ENCODE measurements around the gene FCHSD2.
"Not testable (repeated sequence)": the region's sequence is repeated elsewhere in the genome, so short reads cannot be mapped to it uniquely, and the experiment has no call there.

FCHSD2 gene

DNA sequence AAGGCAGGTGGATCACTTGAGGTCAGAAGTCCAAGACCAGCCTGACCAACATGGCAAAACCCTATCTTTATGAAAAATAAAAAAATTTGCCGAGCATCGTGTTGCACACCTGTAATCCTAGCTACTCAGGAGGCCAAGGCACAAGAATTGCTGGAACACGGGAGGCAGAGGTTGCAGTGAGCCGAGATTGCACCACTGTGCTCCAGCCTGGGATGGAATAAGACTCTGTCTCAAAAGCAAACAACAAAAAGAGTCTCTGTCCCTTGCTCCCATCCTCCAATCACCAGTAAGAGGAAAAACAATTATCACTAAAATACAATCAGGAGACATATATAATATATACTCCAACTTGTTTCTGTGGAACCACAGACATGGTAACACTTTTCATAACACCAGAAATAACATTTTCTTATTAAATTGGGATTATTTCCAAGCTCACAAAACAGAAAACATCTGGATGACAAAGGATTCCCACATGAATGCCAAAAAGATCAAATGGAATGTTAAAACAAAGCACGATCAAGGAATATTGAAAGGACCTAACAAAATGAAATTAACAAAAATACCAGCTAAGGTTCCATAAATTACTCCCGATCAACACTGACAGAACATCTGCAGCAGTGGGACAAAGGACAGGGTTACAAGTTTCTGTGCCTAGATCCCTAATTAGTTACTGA is 15.2 kb downstream of the FCHSD2 start:
- DNase-seq (ENCODE audit: low read depth in 1 of 2, low spot score in 1 of 2): no peak

DNA sequence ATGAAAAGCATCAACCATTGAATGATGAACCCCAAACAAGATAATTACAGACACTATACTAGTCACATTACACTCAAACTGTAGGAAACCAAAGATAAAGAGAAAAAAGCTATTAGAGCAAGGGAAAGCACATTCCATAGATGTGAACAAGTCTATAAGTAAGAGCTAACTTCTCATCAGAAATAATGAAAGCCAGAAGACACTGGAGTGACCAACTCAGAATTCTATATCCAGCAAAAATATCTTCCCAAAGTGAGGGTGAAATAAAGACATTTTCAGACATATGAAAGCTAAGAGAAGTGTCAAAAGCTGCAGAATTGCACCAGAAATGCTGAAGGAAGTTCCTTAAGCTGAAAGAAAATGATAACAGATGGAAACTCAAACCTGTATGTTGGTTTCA is 17.3 kb downstream of the FCHSD2 start:
- no peak for DNase-seq (ENCODE audit: low read depth in 1 of 2, low spot score in 1 of 2)

DNA sequence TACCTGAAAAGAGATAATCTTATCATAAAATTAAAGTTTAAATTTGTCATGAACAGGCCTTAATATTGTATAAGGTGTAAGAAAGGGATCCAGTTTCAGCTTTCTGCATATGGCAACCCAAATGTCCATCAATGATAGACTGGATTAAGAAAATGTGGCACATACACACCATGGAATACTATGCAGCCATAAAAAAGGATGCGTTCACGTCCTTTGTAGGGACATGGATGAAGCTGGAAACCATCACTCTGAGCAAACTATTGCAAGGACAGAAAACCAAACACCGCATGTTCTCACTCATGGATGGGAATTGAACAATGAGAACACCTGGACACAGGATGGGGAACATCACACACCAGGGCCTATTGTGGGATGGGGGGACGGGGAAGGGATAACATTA is 18.2 kb downstream of the FCHSD2 start:
- not testable (repeated sequence) for DNase-seq (ENCODE audit: low read depth in 1 of 2, low spot score in 1 of 2)

DNA sequence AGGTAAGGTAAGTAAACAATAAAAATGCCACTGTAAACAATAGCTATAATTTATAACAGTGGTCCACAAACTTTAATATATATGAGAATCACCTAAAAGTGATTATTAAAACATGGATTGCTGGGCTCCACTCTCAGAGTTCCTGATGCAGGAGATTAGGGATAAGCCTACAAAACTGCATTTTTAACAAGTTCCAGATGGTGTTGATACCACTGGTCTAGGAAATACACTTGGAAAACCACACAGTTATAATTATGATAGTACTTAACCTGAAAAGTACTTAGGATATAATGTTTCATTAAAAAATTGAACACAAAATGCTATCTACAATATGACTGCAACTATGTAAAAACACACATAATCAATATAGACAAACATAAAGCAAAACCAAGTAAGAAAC is 20.4 kb downstream of the FCHSD2 start:
- no peak for DNase-seq (ENCODE audit: low read depth in 1 of 2, low spot score in 1 of 2)

DNA sequence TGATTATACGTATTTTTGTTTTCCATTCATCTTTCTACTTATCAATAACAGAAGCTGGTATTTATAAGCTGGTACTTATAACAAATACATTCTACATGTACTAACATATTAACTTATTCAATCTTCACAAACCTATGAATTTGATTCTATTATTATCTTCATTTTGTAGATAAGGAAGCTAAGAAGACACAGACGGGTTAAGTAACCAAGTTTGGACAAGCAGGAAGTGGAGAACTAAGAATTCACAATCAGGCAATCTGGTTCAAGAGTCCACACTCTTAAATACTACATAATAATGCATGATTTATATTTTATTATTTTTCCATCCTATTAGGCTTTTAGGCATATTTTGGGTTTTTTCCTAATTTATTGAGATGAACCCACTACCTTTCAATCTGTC is 25.0 kb downstream of the FCHSD2 start:
- DNase-seq (ENCODE audit: low read depth in 1 of 2, low spot score in 1 of 2): no peak

DNA sequence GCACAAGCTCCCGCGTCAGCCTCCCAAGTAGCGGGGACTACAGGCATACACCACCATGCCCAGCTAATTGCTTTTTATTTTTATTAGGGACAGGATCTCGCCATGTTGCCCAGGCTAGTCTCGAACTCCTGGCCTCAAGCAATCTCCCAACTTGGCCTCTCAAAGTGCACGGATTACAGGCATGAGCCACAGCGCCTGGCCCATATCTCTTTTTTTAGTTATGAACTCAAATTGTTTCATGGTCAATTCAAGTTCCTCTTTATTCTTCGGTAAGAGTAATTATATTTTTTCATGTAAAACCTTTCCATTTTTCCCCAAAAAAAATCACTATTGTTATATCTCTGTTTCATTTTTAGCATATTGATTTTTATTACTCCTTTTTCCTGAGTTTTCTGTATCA is 25.5 kb downstream of the FCHSD2 start:
- DNase-seq (ENCODE audit: low read depth in 1 of 2, low spot score in 1 of 2): no peak

DNA sequence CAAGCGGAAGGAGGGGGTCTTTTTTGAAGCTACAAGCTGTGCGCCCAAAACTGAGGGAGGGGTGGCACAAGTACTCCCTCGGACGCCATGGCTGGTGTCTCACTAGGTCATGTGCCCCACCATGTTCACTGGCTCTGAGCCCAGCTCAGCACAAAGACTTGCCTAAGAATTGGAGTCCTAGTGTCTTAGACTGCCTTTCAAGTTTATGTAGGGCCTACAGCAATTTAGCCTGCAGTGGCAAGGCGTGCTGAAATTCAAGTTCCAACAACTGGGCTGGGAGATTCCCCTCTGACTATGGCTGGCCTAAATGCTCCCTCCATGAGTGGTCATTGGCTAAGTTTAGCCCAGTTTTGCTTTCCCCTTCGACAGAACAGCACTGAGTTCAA is 27.3 kb downstream of the FCHSD2 start:
- DNase-seq (ENCODE audit: low read depth in 1 of 2, low spot score in 1 of 2): no peak

DNA sequence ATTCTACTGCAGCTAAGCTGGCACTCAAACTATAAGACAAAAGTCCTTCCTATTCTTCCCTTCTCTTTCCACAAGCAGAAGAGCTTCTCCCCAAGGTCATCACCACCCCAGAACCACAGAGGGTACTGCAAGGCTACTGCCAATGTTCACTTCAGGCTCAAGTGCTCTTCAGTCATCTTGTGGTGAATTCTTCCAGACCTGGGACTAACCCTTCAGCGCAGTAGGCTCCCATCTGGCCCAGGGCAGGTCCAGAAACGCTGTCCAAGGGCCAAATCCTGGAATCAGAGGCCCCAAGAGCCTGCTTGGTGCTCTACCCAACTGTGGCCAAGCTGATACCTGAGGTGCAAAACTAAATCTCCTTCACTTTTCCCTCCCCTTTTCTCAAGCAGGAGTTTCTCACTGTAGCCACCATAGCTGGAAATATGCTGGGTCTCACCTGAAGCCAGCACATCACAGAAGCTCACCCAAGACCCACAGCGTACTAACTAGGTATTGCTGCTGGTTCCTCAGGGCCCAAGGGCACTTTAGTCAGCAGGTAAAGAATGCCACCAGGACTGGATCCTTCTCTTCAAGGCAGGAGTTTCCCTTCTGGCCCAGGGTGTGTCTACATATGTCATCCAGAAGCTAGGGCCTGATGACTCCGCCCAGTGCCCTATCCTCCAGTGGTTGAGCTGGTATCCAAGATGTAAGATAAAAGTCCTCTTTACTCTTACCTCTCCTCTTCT is 27.8 kb downstream of the FCHSD2 start:
- no peak for DNase-seq (ENCODE audit: low read depth in 1 of 2, low spot score in 1 of 2)

DNA sequence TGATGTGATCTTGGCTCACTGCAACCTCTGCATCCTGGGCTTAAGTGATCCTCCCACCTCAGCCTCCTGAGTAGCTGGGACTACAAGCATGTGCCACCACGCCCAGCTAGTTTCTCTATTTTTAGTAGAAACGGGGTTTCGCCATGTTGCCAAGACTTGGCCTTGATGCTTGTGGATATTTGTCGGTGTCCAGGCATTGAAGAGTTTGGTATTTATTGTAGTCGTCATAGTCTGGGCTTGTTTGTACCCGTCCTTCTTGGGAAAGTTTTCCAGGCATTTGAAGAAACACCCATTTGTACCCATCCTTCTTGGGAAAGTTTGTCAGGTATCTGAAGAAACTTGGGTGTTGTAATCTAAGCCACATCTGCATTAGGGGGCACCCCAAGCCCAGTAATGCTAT is 28.7 kb downstream of the FCHSD2 start:
- DNase-seq (ENCODE audit: low read depth in 1 of 2, low spot score in 1 of 2): no peak

DNA sequence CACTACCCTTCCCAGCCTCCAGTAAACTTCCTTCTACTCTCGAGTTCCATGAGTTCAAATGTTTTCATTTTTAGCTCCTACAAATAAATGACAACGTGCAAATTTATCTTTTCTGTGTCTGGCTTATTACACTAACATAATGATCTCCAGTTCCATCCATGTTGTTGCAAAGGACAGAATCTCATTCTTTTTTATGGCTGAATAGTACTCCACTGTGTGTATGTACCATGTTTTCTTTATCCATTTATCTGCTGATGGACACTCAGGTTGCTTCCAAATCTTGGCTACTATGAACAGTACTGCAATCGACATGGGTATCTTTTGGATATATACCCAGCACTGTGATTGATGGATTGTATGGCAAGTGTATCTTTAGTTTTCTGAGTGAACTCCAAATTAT is 34.5 kb downstream of the FCHSD2 start:
- no peak for DNase-seq (ENCODE audit: low read depth in 1 of 2, low spot score in 1 of 2)

DNA sequence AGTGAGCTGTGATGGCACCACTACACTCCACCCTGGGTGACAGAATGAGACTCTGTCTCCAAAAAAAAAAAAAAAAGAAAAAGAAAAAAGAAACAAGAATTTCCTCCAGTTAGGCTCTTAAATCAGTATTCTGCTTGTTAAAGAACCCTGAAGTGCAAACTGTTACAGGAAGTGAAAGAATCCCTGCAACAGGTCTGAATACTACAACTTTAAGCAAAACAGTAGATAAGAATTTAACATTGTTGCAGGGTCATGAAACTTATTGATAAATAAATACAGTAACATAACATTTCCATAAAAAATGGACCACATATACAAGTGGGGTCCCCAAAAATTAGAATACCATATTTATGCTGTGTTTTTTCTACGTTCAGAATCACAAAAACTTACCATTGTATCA is 35.8 kb downstream of the FCHSD2 start:
- no peak for DNase-seq (ENCODE audit: low read depth in 1 of 2, low spot score in 1 of 2)

DNA sequence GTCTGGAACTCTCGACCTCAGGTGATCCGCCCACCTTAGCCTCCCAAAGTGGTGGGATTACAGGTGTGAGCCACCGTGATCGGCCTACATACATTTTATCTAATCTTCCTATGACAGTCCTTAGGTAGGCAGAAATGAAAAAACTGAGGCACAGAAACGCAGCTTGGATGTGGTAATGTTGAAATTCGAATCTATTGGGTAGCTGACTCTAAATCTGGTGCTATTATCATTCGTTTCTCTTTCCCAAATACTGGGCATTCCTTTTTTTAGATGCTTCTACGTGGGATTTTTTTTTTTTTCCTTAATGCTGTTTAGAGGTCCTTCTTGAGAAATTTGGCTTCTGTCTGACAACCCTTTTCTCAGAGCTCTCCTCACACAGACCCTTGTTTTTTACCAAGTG is 41.5 kb downstream of the FCHSD2 start:
- no peak for DNase-seq (ENCODE audit: low read depth in 1 of 2, low spot score in 1 of 2)

DNA sequence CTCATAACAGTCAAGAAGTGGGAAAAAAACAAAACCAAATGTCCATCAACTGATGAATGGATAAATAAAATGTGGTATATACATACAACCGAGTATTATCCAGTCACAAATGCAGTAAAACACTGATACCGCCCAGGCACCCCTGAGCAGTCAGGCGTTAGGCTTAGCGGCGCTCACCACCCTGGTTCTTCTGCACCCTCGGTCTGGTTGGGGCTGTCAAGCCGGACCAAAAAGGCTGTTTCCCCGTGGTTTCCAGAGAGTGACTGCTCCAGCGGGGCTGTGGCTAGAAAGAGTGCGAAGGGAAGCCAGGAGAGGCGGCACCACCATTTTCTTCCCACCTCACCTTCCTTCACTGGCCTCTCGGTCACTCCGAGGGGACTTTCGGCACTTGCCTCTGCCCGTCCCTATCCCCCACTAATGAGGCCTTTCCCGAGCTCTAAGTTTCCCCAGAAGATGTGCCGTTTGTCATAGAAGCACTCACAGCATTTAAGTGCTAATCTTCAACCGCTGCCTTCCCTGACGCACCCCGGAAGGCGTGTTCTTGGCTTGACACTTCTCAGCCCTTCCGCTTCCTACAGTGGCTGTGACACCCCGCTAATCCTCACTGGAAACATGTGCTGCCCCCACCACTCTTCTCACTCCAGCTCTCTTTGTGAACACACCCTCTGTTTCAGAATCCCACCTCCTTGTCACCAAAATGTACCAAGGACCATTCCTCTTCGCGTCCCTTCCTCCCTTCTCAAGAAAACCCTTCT is 42.4 kb downstream of the FCHSD2 start:
- no peak for DNase-seq (ENCODE audit: low read depth in 1 of 2, low spot score in 1 of 2)

DNA sequence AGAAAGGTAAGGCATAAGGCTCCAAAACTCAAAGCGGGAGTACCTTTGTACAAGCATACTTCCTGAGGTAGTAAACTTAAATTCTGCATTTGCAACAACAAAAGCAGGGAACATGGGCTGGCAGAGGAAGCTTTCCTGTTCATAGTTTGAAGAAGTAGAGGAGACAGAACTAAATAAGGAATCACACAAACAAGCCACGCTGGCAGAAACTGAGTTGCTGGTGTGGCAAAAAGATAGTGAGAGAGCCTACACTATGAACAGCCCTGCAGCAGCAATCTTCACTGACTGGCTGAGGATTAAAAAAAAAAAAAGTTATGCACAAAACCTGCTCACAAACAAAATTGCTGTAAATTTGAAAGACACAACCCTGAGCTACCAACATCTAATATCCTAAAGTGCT is 46.5 kb downstream of the FCHSD2 start:
- DNase-seq (ENCODE audit: low read depth in 1 of 2, low spot score in 1 of 2): no peak

DNA sequence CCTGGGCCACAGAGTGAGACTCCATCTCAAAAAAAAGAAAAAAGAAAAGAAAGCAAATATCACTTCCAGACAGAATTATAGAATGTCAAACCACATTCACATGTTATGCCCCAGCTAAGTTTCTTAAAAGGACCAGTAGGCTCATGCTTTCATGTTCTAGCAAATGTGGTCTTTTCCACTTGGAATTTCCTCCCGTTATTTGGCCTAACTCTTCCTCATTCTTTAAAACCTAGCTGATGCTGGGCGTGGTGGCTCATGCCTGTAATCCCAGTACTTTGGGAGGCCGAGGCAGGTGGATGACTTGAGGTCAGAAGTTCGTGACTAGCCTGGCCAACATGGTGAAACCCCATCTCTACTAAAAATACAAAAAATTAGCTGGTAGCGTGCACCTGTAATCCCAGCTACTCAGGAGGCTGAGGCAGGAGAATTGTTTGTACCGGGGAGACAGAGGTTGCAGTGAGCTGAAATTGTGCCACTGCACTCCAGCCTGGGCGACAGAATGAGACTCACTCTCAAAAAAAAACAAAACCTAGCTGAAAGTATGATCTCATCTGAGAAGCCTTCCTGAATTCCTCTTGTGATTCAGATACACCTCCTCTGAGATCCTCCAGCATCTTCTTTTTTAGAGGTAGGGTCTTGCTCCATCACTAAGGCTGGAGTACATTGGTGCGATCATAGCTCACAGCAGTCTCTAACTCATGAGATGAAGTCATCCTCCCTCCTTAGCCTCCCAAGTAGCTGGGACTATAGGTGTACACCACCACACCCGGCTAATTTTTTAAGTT is 50.4 kb downstream of the FCHSD2 start:
- no peak for DNase-seq (ENCODE audit: low read depth in 1 of 2, low spot score in 1 of 2)

DNA sequence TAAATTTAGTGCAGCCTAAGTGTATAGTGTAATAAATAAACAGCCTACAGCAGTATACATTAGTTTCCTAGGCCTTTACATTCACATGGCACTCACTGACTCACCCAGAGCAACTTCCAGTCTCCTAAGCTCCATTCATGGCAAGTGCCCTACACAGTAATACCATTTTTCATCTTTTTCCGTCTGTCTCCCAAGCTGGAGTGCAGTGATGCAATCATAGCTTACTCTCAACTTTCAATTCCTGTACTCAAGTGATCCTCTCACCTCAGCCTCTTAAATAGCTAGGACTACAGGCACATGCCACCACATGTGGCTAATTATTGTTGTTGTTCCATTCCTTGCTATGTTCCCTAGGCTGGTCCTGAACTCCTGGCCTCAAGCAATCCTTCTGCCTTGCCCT is 54.4 kb downstream of the FCHSD2 start:
- DNase-seq (ENCODE audit: low read depth in 1 of 2, low spot score in 1 of 2): no peak

DNA sequence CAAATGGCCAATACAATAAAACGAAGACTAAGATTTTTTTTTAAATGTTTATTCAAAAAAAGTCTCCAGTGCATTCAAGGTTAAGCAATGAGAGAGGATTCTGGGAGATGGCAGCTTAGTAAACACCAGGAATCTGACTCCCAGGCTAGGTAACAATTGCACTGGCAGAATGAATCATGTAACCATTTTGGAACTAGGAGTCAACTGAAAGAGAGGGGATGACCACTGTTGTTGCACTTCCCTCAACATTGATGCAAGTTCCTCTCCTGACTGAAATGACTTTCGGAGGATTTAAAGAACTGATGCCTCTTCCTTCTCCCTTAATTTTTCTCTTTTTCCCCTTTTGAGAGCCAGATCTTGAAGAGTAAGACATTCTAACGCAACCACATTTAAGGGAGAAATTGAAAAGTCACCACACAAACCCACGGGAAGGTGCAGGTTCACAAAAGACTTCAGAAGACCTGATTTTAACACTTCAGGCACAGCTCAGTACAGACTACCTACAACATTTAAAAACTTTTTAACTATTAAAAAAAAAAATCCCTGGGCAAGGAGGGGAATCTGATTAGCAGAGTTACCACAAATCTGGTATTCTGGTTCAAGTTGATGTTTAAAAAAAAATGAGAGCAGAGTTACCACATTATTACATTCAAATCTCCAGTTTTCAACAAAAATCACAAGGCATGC is 56.8 kb downstream of the FCHSD2 start:
- DNase-seq (ENCODE audit: low read depth in 1 of 2, low spot score in 1 of 2): no peak

DNA sequence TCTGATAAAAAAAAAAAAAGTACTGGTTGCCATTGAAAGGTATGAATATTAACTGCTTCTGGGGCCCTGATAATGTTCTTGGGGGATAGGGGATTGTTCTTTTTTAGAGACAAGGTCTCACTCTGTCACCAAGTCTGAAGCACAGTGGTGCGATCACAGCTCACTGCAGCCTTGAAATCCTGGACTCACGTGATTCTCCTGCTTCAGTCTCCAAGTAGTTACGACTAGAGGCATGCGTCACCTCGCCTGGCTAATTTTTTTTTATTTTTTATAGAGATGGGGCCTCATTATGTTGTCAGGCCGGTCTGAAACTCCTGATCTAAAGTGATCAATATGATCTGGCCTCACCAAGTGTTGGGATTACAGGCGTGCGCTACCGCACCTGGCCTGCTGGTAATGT is 63.5 kb downstream of the FCHSD2 start:
- no peak for DNase-seq (ENCODE audit: low read depth in 1 of 2, low spot score in 1 of 2)

DNA sequence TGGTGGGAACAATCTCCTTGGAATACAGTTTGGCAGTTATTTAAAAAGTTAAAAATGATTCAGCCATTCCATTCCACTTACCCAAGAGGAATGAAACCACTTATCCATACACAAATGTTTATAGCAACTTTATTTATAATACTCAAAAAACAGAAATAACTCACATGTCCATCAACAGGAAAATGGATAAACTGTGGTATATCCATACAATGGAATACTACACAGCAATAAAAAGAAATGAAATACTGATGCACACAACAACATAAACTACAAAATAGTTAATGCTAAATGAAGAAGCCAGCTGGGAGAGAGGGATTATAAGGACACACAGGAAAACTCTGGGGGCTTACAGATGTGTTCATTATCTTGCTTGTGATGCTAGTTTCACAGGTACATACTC is 64.7 kb downstream of the FCHSD2 start:
- DNase-seq (ENCODE audit: low read depth in 1 of 2, low spot score in 1 of 2): no peak

DNA sequence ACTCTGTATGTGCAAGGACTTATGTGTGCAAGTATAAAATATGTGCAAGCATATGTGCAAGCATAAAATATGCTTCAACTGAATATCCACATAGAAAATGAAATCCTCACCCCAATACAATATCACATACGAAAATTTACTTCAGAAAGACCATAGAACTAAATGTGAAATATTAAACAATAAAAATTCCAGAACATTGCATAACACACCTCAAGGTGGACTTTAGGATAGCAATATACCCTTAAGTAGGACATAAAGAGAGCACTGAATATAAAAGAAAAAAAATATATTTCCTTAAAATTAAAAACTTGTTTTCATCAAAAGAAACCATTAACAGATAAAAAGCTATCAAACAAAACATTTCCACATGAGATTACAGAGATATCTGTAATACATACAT is 67.8 kb downstream of the FCHSD2 start:
- no peak for DNase-seq (ENCODE audit: low read depth in 1 of 2, low spot score in 1 of 2)

DNA sequence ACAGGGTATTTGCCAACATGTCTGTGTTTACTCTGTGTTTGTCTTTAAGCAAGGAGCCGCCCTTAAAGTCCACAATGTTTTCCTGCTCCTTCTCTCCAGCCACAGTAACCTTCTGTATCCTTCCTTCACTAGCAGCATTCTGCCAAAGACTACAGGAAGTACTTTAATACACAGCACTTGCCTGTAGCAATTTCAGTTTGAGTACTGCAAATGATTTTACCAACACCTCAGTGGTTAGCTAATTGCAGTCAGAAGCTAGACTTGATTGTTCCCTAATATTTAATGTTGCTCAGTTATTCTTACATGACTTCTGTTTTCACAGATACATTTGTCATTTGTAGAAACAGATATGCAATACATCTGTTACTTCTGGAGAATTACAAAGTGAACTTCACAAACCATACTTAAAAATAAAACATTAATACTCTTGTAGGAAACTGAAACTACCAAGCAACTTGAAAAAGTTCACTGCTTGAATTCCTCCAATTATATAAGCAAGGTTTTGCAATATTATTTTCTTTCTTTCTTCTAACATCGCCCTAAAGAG is 69.1 kb downstream of the FCHSD2 start:
- no peak for DNase-seq (ENCODE audit: low read depth in 1 of 2, low spot score in 1 of 2)

Data from activated CD4-positive, alpha-beta T cell treated with anti-CD3 and anti-CD28 coated beads, Interleukin-2, amount 50 U/mL, for 24 hours (primary cell).